HepG2 (cell line): ENCODE results near the gene PYCARD. TPM values are rescaled to one million over a fixed set of nuclear protein-coding genes. Genes with fewer than 3 reads are reported as not detected.

Experiments used
- ATAC-seq: fragments of 200-7000 bp; cut with Tn5 transposase; 3 replicates; pipeline ENCODE4 v1.9.1; 2020; ENCODE audit warnings: mild to moderate bottlenecking, moderate library complexity
- BruUV-seq: library from RNA; stranded (reverse); fragments of 400-500 nt; replicated peaks from 2 replicates; lab custom pipeline; 2021; lab: Mats Ljungman, UMichigan
- CTCF ChIA-PET: fragments of 300-600 bp; formaldehyde crosslinking; extraction: SDS; loops from one replicate; lab custom pipeline; 2021; ENCODE audit warnings: low total read pairs, inconsistent platforms, low intra/inter-chr PET ratio; lab: Yijun Ruan, JAX
- POLR2A ChIA-PET: fragments of 350-600 bp; sonication (Branson Sonifier 250); formaldehyde crosslinking; loops from one replicate; lab custom pipeline; 2020; ENCODE audit warnings: antibody characterized with exemption, inconsistent platforms; lab: Yijun Ruan, JAX
- DNase-seq: peaks from one replicate; pipeline ENCODE4 v3.0.0-alpha.2; 2015; ENCODE audit warnings: low spot score
- FAIRE-seq: peaks from 3 replicates; lab custom pipeline; 2011; peaks lifted over from hg19 to GRCh38; lab: Jason Lieb, UNC
- H2AFZ ChIP-seq: one replicate; pipeline ENCODE4 v1.6.1; 2011; ENCODE audit warnings: low read length, inconsistent platforms
- H3K27ac ChIP-seq: fragments of 300-600 bp; 3 replicates; pipeline ENCODE4 v1.8.0; 2011; ENCODE audit warnings: mixed run types, mild to moderate bottlenecking, mixed read lengths, low read length, inconsistent platforms; ENCODE audit not compliant: insufficient read depth; ENCODE audit errors: extremely low read length
- H3K27me3 ChIP-seq, 2 experiments: fragments of 200-600 bp in 1 of 2; 2 replicates in 1 of 2; 3 replicates in 1 of 2; pipeline versions ENCODE4 v1.6.0 to v1.8.0; 2011; ENCODE audit warnings: low read length in 2 of 2, mild to moderate bottlenecking in 2 of 2, moderate library complexity in 2 of 2, inconsistent platforms in 1 of 2; ENCODE audit not compliant: insufficient read depth in 2 of 2, control insufficient read depth in 1 of 2
- H3K36me3 ChIP-seq, 2 experiments: fragments of 200-600 bp in 1 of 2; replicated peaks in 1 of 2; 2 replicates in 1 of 2; 3 replicates in 1 of 2; pipeline versions ENCODE4 v1.5.1 to v1.8.0; 2011; ENCODE audit warnings: low read length in 2 of 2, inconsistent platforms in 1 of 2; ENCODE audit not compliant: insufficient read depth in 2 of 2, control insufficient read depth in 1 of 2
- H3K4me1 ChIP-seq: 2 replicates; pipeline ENCODE4 v1.5.1; 2012; ENCODE audit warnings: low read length, inconsistent platforms; ENCODE audit not compliant: insufficient read depth
- H3K4me2 ChIP-seq: 2 replicates; pipeline ENCODE4 v1.6.0; 2011; ENCODE audit warnings: low read depth, low read length, inconsistent platforms
- H3K4me3 ChIP-seq, 3 experiments: fragments of 200-600 bp in 1 of 3; sonication (generic), shearing (Covaris generic) in 1 of 3; replicated peaks in 1 of 3; 2 replicates each; pipeline ENCODE4 v1.5.1; 2011 to 2016; ENCODE audit warnings: low read length in 3 of 3, inconsistent platforms in 2 of 3, low read depth in 2 of 3, mild to moderate bottlenecking in 2 of 3, control low read depth in 1 of 3, mixed read lengths in 1 of 3; ENCODE audit not compliant: insufficient read depth in 1 of 3
- H3K79me2 ChIP-seq: one replicate; pipeline ENCODE4 v1.6.1; 2011; ENCODE audit warnings: low read length, inconsistent platforms; ENCODE audit not compliant: insufficient read depth
- H3K9ac ChIP-seq: 2 replicates; pipeline ENCODE4 v1.6.0; 2011; ENCODE audit warnings: mild to moderate bottlenecking, low read depth, low read length, inconsistent platforms; ENCODE audit not compliant: insufficient read depth
- H3K9me3 ChIP-seq: 2 replicates; pipeline ENCODE4 v1.5.1; 2012; ENCODE audit warnings: mild to moderate bottlenecking, low read length
- H4K20me1 ChIP-seq: 2 replicates; pipeline ENCODE4 v1.6.0; 2011; ENCODE audit warnings: inconsistent platforms, mild to moderate bottlenecking, low read length, moderate library complexity; ENCODE audit not compliant: insufficient read depth
- DMAP1 ChIP-seq: IDR thresholded peaks from 2 replicates; pipeline ENCODE4 v1.6.1; 2016
- HNRNPH1 ChIP-seq: fragments of 200-400 bp; formaldehyde crosslinking; optimal IDR thresholded peaks from 2 replicates; pipeline ENCODE3; 2017; ENCODE audit warnings: mild to moderate bottlenecking, low read depth, low read length
- KDM5A ChIP-seq: fragments of 200-600 bp; sonication (generic); IDR thresholded peaks from 2 replicates; pipeline ENCODE4 v1.7.0; 2018; ENCODE audit warnings: antibody characterized with exemption, mild to moderate bottlenecking, low read length, borderline replicate concordance
- MAX ChIP-seq: IDR thresholded peaks from 2 replicates; pipeline ENCODE4 v1.6.1; 2012; ENCODE audit warnings: inconsistent platforms
- POLR2AphosphoS2 ChIP-seq: IDR thresholded peaks from 2 replicates; pipeline ENCODE4 v1.6.1; 2011; ENCODE audit warnings: low read depth, low read length, improper control_type of control experiment
- TBX2 ChIP-seq: sonication (generic); formaldehyde crosslinking; IDR thresholded peaks from 2 replicates; pipeline ENCODE4 v1.5.0; 2020; ENCODE audit warnings: missing genetic modification reagents, mild to moderate bottlenecking, borderline replicate concordance
- YEATS4 ChIP-seq: sonication (generic); formaldehyde crosslinking; IDR thresholded peaks from 2 replicates; pipeline ENCODE4 v1.4.0; 2020; ENCODE audit warnings: missing genetic modification reagents, borderline replicate concordance
- ZNF121 ChIP-seq: sonication (generic); formaldehyde crosslinking; IDR thresholded peaks from 2 replicates; pipeline ENCODE4 v1.5.0; 2020; ENCODE audit warnings: mild to moderate bottlenecking, missing genetic modification reagents
- ZNF770 ChIP-seq: sonication (generic); formaldehyde crosslinking; IDR thresholded peaks from 2 replicates; pipeline ENCODE4 v1.5.0; 2020; ENCODE audit warnings: mild to moderate bottlenecking, missing genetic modification reagents
- ZNF773 ChIP-seq: sonication (generic); formaldehyde crosslinking; IDR thresholded peaks from 2 replicates; pipeline ENCODE4 v1.4.0; 2020; ENCODE audit warnings: missing genetic modification reagents, borderline replicate concordance
- WGBS: methylation state at CpG from one replicate; pipeline ENCODE4 v1.1.6; 2017; ENCODE audit warnings: low lambda C conversion rate; 5-methylcytosine and 5-hydroxymethylcytosine counted together
- in situ Hi-C: cut with HindIII; loops from 2 replicates; pipeline ENCODE4 v1.10.0; 2017; ENCODE audit warnings: low pct_unique_long_range_greater_than_20kb; ENCODE audit not compliant: extremely low pct_ligation_motif_present
- intact Hi-C: fragments of 100-400 bp; cut with micrococcal nuclease; formaldehyde crosslinking; loops from one replicate; pipeline ENCODE4 v1.10.0; 2022; ENCODE audit not compliant: unreplicated experiment
- polyA plus RNA-seq, 8 experiments: library from polyadenylated mRNA; depleted of rRNA in 3 of 8; stranded (reverse) in 7 of 8; unstranded in 1 of 8; fragments of >200 nt; fragmentation: Illumina TruSeq in 4 of 8; extraction: Trizol in 4 of 8; gene quantifications; 2 replicates each; pipeline versions ENCODE4 v1.2.1 to v1.2.3, GENCODE V29; 2011 to 2016; ENCODE audit warnings: low read depth in 4 of 8, missing spikeins in 1 of 8, mixed read lengths in 1 of 8; ENCODE audit not compliant: insufficient read depth in 1 of 8
- total RNA-seq, 5 experiments: library from RNA; depleted of rRNA; stranded (reverse); fragments of >200 nt; fragmentation: Illumina TruSeq; extraction: Trizol; gene quantifications; 2 replicates each; pipeline ENCODE4 v1.2.3, GENCODE V29; 2016; ENCODE audit warnings: low read depth in 1 of 5

The PYCARD gene
- total and polyA plus RNA-seq, 2 of the 13 experiments (the other 11 are each of a cell fraction or from before 2014, with no cell fraction given), result 4.8 to 9.2 TPM

GRCh38 chr16:31206776-31207175, 4.2 kb upstream of the PYCARD start (continued):
- TF ChIP-seq TBX2 (CRISPR knock-in tag), result no peak
- 0 out of 2 replicates have a peak, but pooled peaks have one; percentile 35 for TF ChIP-seq ZNF770
- no peak for TF ChIP-seq DMAP1 (CRISPR knock-in tag)
- TF ChIP-seq HNRNPH1, result no peak
- no peak for TF ChIP-seq ZNF773 (CRISPR knock-in tag)
- no peak for TF ChIP-seq YEATS4

GRCh38 chr16:31204871-31205666, 2.5 kb upstream of the PYCARD start:
- POLR2A ChIA-PET, result interaction anchor here (0.9 kb wide), 1 partner anchor 26 kb away, joined by 3 read pairs; the partner anchor contains the start of gene FUS
- no peak for DNase-seq
- TF ChIP-seq ZNF121 (CRISPR knock-in tag), result peak; percentile 38; the same call in 1 of the 2 replicates
- peak; percentile 77; the same call in 1 of the 2 replicates for TF ChIP-seq POLR2AphosphoS2
- TF ChIP-seq MAX, result no peak
- no peak for TF ChIP-seq KDM5A
- 51% methylated on average over 9 of the region's 9 CpGs for WGBS
- H3K4me2 ChIP-seq, result no peak overlapping the region
- CTCF ChIA-PET, result no interaction called here
- H3K4me3 ChIP-seq, result no peak overlapping the region
- no peak for ATAC-seq
- no peaks in the 10 kb centered on the region for H3K36me3 ChIP-seq
- H3K27me3 ChIP-seq, result peaks cover 3 to 39% of the 10 kb centered on the region in 2 experiments; a peak in 4 of 5 replicates
- intact Hi-C loops, result loop anchor here (5.0 kb wide), 1 partner anchor 237 kb away; the partner anchor contains the start of gene ZNF843
- no TSS peak for BruUV-seq
- FAIRE-seq, result no peak
- H2AFZ ChIP-seq, result no peak overlapping the region
- peaks cover 55% of the 10 kb centered on the region for H3K4me1 ChIP-seq
- in situ Hi-C loops, result loop anchor here (25.0 kb wide), 2 partner anchors 232 to 657 kb away; partner anchors contain the start of genes COX6A2, ZNF267 and ZNF843
- H3K9me3 ChIP-seq, result no peaks in the 10 kb centered on the region
- no peaks in the 10 kb centered on the region for H3K79me2 ChIP-seq
- H4K20me1 ChIP-seq, result no peaks in the 10 kb centered on the region
- no peak overlapping the region for H3K9ac ChIP-seq
- no peak overlapping the region for H3K27ac ChIP-seq
